Heart left ventricle (tissue), 13 donors: ENCODE data around the gene TCERG1.

ENCODE experiments used
- POLR2A ChIP-seq, 2 donors: fragments of 450-650 bp; IDR thresholded peaks; one replicate each; pipeline ENCODE4 v1.6.1; 2017; ENCODE audit warnings: antibody characterized with exemption in 2 of 2, mild to moderate bottlenecking in 2 of 2, moderate library complexity in 2 of 2
- TF ChIP-seq, protein P1 (sequence below), 12 donors: fragments of 200-600 bp; sonication (generic) in 4 of 12; IDR thresholded peaks; one replicate each; pipeline versions ENCODE4 v1.5.0 to v1.8.0; 2018 to 2022; ENCODE audit warnings: antibody characterized with exemption in 12 of 12, mild to moderate bottlenecking in 5 of 12
- donor health status: ischemic (EF 13 %, LVEDD 7.1; RV severe dilation, severe dysfunction).
- donor health status: DM: no; HTN: yes; CAD: no.
- donor health status: DM: no; HTN: no; CAD: no.
- donor health status: ischemic (EF 25% LVEDD 6.9; RV normal size, moderate dysfunction).
- donor health status: ischemic (EF 25% LVEDD 5.7; RV mildly dilated, moderate dysfunction).
- donor health status: ischemic (EF 35%, LVEDD 5.7; RV mildly dilated, moderate dysfunction).
- donor health status: nonischemic (EF 11% LVEDD 7.7; RV severe dilation, severe dysfunction).
- donor health status: DM: yes; HTN: yes; CAD: no.
- donor health status: PGD.
- donor health status: ischemic (EF 29% LVEDD 5.4; RV normal size, mild dysfunction).
- donor health status: nonischemic (EF 23%, LVEDD 6.1; RV moderate dilation, normal function).

DNA sequence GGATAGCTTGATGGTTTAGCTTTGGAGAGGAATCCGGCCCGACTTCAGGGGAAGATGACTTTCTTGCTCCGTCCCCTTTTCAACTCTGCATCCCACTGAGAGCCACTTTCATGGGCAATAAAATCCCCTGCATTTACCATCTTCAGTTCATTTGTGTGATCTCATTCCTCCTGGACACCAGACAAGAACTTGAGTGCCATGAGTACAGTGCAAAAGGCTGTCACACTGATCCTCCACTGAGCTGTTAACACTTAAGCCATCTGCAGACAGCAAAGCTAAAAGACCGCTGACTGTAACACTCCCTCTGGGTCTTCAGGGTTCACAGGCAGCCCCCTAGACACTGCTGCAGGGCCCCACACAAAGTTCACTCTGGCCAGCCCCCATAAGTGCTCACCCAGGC, 48.3 kb upstream of the TCERG1 start:
- TF ChIP-seq, protein P1, sequence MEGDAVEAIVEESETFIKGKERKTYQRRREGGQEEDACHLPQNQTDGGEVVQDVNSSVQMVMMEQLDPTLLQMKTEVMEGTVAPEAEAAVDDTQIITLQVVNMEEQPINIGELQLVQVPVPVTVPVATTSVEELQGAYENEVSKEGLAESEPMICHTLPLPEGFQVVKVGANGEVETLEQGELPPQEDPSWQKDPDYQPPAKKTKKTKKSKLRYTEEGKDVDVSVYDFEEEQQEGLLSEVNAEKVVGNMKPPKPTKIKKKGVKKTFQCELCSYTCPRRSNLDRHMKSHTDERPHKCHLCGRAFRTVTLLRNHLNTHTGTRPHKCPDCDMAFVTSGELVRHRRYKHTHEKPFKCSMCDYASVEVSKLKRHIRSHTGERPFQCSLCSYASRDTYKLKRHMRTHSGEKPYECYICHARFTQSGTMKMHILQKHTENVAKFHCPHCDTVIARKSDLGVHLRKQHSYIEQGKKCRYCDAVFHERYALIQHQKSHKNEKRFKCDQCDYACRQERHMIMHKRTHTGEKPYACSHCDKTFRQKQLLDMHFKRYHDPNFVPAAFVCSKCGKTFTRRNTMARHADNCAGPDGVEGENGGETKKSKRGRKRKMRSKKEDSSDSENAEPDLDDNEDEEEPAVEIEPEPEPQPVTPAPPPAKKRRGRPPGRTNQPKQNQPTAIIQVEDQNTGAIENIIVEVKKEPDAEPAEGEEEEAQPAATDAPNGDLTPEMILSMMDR (IDR thresholded peaks at IDR 0.05): no peak
- no peak for TF ChIP-seq POLR2A (IDR thresholded peaks at IDR 0.05)
